NCI-H226 (cell line): ENCODE results near the gene TENM4.
"Not testable (repeated sequence)": the region's sequence is repeated elsewhere in the genome, so short reads cannot be mapped to it uniquely, and the experiment has no call there.

Experiments
- DNase-seq: peaks from one replicate; pipeline ENCODE4 v3.0.0-alpha.2; 2015

Gene TENM4

DNA sequence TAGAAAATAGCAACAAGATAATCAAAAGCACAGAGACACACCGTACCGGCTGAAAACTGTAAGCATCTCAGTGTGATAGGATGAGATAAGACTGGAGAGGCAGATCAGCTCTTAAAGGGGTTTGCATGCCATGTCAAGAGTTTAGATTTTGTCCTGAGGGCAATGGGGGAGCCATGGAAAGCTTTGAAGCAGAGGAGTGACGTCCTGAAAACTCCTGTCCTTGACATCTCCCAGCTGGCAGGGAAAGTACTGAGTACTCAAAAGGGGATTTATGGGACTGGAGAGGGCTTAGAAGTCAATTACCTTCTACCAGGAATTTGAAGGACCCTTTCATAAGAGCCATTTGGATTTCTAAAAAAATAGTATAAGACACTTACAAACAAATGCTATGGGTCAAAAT, 445.7 kb downstream of the TENM4 start:
- no peak for DNase-seq

DNA sequence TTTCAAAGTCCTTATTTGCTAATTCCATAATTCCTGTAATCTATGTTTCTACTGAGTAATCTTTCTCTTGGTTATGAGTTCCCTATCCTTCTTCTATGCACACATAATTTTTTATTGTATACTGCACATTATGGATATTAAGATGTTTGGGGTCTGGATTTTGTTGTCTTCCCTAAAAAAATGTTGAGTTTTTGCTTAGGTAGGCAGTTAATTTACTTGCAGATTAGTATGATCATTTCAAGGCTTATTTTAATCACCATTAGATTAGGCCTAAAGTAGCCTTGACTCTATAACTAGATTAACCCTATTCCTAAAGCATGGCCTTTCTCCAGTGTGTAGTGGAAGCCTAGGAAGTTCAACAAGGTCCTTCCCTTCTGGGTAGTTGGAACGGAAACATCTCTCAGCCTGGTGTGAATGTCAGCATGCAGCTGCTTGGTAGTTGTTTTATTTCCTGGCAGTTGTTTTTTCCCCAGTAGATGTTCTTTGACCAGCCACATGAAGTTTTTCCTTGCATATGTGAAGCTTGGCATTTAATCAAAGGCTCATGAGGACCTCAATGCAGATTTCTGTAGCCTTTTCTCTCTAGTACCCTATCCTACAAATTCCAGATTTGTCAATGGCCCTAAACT, 446.9 kb downstream of the TENM4 start:
- no peak for DNase-seq

DNA sequence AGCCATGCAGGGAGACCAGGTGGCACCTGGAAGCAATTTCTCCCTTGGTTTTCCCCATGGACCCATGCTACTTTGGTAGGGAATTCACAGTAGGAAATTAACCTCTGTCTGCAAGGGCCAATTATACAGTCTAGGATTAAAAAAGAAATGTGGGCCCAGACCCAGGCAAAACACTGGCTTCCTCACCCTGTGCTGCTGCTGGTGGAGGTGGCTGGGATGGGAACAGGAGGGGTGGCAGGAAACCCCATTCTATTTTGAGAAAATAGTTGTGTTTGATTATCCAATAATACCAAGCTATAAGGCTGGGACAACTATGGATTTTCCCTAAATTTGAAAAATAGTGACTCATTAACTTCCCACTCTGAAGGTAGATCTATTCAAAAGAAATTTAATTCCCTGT, 449.1 kb downstream of the TENM4 start:
- DNase-seq, result no peak

DNA sequence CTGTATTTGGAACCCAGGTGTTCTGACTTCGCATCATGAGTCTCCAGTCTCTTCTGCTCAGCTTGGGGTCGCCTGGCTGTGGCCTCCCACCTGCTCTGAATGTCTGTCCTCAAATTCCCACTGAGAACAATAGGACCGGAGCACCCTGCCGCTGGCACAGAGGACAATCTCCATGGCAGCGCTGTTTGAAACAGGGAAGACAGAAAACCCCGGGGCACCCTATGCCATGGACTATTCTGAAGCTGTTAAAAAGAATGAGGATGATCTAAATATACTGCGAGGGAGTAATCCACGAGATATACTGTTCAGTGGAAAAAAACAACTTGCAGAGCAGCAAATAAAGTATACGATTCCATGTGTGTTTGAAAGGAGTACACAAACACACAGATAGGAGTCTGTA, 450.6 kb downstream of the TENM4 start:
- DNase-seq, result no peak

DNA sequence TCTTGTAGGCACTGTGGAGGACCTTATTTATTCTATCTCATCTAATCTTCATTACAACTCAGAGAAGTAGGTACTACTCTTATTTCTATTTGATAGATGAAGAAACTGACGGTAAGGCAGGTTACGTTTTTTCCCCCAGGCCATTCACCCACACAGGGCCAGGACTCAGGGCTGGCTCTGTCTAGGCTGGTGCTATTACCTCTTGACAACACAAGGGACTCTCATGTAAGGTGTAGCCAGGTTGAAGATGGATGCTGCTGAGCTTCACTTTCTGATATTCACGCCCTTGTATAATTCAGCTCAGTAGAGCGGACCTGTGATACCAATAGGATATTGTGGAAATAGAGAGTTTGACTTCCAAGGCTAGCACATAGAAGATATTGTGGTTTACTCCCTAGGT, 453.1 kb downstream of the TENM4 start:
- no peak for DNase-seq

DNA sequence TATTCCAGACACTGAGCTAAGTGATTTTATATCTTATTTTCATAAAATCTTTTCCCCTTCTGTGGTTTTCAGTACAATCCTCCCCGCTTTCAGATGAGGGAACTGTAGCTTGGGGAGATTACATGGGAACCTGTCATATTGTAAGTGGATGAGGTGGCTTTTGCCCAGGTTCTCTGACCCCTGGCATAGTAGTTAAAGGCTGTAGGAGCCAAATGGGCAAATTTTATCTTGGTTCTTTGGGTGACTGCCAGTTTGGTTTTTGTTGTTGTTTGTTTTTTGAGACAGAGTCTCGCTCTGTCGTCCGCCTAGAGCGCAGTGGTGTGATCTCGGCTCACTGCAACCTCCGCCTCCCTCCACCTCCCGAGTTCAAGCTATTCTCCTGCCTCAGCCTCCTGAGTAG, 454.5 kb downstream of the TENM4 start:
- DNase-seq, result no peak

DNA sequence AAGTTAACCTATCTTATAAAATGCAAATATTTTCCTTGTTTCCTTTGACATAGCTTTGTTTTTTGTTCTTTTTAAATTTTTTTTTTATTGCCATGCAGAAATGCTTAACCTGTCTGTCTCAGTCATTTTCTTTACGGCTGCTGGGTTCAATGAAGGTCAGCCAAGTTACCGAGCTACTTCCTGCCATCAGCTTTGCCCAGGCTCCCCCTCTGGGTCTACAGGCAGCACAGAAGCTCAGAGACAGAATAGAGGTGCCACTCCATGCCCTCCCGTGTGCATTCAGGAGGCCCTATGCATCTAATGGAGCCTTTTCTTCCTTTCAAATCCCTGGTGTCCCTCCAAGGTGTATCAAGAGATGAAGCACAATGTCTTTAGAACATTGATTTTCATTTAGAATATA, 455.2 kb downstream of the TENM4 start:
- no peak for DNase-seq

DNA sequence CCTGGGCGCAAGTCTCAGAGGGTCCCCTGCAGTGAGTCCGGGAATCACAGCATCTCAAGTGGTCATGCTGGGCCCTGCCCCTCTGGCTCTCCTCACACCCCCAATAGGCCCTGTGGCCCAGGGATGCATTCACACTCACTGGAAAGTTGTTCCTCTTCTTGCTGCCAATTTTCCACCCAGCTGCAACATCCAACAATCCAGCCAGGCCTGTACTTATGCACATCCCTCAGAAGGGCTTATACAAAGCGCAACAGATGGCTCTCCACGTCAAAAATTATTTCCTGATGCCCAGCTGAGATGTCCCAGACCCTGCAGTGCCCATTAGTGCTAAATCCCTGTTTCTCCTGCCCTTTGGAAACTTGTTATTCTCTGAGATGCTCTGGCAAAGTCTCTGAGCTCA, 458.4 kb downstream of the TENM4 start:
- no peak for DNase-seq

DNA sequence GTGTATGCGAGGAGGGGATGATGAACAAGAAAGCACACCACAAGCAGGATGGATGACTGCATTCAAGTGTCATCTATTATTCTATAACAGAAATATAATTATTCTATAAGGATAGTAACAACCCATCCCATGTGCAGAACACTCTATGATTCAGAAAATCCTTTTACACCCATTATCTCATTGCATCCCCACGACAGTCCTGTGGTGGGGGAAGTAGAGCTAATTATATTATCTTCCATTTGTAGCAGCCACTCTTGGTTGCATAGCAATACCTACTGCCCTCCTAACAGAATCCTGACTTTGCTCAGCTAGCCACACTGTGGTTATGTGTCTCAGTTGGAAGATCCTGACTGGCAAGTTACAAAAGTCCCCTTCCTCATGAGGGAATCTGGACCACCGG, 459.7 kb downstream of the TENM4 start:
- DNase-seq, result no peak

DNA sequence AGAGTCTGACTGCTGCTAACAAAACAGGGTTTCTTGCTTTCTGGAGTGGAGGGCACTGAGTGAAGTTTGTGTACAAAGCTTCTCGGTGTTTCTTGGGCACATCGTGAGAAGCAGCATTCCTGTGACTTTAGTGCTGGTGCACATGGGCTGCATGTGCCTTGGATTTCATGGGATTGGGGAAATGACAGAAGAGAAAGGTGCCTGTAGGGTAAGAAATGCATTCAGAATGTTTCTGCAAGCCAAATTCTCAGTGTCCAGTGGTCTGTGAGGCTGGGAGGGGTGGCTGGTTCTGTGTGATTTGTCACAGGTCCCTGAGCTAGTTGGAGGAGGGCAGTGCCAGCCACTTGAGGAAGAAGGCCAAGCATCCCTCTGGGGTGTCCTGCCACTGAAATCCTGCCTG, 462.0 kb downstream of the TENM4 start:
- no peak for DNase-seq

DNA sequence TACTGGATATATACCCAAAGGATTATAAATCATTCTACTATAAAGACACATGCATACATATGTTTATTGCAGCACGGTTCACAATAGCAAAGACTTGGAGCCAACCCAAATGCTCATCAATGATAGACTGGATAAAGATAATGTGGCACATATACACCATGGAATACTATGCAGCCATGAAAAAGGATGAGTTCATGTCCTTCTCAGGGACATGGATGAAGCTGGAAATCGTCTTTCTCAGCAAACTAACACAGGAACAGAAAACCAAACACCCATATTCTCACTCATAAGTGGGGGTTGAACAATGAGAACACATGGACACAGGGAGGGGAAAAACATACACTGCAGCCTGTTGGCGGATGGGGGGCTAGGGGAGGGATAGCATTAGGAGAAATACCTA, 463.0 kb downstream of the TENM4 start:
- not testable (repeated sequence) for DNase-seq

DNA sequence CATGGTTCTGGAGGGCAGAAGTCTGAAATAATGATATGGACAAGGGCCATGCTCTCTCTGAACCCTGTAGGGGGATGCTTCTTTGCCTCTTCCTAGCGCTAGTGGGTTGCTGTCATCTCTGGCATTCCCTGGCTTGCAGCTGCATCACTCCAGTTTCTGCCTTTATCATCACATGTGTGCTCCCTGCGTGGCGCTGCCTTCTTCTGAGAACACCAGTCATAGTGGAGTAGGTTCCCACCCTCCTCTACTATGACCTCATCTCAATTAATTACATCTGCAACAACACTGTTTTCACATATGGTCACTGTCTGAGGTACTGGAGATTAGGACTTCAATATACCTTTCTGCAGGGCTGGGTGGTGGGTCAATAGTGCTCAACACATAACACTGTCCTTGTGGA, 463.8 kb downstream of the TENM4 start:
- DNase-seq, result no peak

DNA sequence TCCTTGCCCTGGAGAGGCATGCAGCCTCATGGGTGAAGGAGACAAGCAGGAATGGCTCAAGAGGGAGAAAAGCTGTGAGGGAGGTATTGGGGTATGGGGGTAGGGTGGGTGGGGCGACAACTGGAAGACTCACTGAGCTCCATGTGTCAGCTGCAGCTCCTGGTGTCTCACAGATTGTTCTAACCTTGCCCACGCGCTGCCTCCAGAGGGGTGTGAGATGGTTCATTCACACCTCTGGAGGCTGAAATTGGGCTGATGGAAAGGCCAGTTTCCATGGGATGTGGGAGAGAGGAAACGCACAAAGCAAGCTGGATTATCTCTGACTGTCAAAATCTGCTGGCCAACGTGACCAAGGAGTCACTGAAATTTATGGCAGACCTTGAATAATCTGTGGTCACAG, 465.7 kb downstream of the TENM4 start:
- DNase-seq, result no peak

DNA sequence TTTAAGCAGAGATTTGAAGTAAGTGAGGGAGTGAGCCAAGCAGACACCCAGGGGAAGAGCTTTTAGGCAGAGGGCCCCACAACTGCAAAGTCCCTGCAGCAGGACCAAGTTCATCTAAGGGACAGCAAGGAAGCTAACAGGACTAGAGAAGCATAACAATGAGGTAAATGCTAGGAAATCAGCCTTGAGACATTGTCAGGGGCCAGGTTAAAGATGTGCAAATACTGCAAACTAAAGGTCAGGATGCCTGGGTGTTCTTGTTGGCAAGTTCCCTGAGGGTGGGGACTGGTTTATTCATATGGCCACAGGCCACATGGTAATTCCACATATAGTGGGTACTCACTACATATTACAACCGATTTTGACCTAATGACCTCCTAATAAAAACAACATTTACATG, 467.0 kb downstream of the TENM4 start:
- DNase-seq, result no peak

DNA sequence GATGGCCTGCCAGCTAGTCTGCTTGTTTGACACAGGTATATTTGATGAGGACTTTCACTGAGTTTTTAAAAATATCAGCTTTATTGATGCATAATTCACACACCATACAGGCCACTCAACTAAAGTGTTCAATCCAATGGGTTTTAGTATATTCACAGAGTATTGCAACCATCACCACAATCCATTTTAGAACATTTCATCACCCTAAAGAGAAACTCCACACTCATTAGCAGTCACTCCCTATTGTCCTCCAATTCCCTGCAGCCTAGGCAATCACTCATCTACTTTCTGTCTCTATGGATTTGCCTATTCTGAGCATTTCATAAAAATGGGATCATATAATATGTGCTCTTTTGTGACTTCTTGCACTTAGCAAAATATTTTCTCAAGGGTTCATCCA, 468.2 kb downstream of the TENM4 start:
- no peak for DNase-seq

DNA sequence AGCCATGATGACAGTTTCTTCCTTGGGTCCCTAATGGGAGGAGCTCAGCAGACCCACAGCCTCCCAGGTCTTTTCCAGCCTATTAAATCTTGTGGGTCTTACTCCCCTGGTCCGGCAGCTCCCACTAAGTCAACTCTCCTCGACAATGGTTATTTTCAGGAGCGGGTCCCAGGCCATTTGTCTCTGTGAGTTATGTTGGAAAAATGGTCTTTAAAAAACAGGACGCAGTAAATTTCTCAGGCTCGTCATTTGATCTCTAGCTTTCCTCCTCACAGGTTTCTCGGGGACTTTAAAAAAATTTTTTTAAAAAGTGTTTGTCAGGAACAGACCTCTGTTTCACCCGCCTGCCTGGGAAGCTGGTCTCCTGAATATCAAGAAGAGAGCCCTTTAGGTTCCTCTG, 468.7 kb downstream of the TENM4 start:
- no peak for DNase-seq

DNA sequence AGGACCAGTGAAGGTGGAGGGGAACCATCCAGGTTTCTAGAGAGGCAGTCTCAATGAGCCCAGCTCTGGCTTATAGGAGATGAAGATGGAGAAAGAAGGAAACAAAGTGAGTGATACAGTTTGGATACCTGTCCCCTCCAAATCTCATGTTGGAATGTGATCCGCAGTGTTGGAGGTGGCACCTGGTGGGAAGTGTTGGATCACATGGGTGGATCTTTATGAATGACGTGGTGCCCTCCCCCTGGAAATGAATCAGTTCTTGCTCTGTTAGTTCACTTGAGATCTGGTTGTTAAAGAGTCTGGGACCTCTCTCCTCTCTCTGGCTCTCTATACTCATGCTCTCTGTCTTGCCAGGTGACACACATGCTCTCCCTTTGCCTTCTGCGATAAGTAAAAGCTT, 473.0 kb downstream of the TENM4 start:
- DNase-seq, result no peak

DNA sequence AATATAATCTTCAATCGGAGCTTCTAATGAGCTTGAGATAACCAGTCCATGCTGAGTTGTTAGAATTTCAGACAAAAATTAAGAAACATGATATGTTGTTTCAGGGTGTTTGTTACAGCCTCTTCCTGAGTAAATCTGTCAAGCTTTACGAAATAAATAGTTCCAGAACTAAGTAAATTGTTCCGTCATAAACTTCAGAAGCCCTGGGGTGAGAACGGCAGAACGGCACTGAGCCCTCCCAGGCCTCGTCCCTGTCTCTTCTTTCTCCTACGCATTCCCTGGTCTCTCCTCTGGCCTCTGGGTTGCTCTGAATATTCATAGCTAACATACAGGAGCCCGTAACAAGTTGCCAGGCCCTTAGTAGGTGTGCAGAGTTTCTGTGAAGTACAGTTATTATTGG, 475.4 kb downstream of the TENM4 start:
- DNase-seq, result no peak

DNA sequence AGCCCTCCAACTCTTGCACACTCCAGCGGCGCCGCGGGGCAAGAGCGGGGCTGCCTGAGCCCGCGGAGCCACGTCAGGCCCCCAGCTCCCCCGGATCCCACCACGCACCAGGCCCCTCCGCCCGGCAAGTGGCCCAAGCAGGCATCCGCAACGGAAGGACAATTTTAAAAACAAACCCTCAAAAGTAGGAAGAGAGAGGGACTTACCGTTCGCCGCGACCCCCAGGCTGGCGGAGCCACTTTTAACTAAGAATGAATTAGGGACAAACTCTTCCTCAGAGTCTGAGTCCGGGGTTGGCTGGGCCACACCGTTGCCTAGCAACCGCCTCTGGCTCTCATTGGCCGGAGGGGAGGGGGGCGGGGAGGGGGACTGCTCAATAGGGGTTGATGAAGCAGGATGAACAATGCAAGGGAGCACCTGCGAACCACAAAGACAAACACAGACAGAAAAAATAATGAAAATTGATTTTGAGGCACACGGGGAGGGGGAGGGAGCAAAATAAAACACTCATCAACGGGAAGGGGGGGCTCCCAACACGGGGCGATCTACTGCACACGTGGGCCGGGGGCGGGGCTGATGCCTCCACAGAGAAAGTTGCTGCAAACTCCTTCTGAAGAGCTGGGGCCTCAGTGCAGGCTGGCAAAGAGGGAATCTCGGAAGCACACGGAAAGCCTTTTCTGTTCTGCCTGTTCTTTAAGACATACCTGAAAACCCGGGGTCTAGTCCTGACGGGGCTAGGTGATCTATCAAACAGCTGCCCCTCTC, 478.7 kb downstream of the TENM4 start:
- DNase-seq, result no peak

DNA sequence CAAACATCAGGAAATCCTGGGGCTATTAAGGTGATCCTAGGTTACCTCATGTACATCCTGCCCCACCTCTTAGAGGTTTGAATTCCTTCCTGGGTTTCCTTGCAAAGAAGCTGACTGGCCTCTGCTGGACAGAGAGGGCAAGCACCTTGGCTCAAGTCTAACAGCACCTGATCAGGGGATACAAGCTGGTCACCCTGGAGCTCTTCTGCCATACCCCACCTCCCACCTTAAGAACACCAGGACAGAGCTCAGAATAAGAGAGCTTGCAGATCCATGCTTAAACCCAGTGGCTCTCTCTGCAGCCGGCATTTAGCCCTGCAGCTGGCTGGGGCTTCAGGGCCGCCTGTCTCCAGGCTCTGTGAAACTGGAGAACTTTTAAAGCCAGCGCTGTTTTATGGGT, 479.6 kb downstream of the TENM4 start:
- DNase-seq, result peak; percentile 23

DNA sequence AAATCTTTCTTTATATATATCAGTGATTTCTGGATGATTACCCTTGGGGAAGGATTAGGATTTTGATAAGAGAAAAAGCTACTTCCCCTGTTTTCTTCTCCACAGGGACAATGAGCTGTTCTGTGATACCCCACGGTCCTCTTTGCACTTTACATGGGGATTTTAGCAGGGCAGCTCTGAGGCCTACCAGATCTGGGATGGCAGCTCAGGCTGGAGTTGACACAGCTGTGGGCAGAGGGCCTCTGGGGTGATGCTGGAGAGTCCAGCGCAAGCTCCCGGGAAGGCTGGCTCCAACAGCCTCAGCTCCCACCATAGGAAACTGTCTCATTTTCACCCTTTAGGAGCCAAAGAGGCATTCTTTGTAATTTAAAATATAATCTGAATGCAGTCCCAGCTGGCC, 482.4 kb downstream of the TENM4 start:
- DNase-seq, result no peak

DNA sequence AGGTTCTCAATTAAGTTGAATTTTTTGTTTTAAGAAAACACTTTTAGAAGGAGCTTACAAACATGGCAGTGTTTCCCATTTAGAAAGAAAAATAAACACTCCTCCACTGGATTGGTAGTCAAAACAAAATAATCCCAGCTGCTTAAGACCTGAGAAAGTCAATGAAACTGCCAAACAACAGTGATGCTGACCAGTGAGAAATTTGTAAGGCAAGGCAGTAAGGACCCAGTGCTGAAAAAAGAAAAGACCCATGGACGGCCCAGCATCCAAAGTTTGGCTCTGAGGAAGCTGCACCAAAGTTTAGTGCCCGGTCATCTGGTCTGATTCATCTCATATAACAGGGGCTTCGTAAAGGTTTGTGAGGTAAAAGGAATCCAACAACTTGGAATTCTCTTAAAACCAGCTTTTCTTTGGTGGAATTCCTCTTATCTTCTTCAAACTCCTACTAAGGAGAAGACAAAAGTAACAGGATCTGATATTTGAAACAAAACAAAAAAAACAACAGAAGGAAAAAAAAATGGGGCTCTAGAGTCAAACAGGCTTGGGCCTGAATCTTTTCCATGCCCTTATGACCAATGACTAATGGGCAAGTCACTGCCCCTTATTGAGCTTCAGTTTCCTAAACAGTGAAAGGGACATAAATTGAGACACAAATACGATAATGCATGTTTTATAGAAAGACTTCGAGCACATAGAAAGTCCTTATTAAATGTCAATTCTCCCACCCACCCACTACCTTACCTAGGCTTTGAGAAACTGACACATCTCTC, 483.2 kb downstream of the TENM4 start:
- no peak for DNase-seq

DNA sequence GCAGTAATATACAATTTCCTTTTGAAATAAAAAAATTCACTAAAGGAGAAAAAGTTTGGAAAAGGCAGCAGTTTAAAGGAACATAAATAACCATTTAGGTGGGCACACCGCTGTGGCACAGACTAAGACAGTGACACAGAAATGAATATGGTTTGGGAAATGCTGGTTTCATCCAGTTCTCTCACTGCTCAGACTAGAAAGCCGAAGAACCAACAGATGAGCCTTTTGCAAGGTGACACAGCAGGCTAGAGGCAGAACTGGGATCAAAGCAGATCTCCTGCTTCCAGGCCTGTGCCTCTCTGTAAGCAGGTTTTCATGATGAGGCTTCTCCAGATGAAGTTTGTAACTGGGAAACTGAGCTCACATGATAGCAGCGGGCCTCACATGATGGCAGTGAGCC, 486.1 kb downstream of the TENM4 start:
- no peak for DNase-seq

DNA sequence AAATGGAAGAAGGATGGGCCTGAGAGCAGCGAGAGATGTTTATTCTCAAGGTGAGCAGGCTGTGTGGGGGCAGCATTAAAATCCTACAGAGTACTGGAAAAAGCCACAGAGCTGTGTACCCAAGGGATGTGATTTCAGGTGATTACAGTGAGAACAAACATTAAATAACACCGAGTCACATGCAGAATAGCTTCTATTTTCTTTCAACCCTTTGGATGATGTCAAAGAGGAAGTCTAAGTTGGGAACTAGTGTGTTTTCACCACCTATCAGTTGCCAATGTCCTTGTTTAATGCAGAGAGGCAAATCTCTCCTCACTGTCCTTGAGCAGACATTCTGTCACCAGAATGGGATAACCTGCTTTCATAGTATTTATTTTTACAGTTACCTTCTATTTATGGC, 486.6 kb downstream of the TENM4 start:
- no peak for DNase-seq
